Stimulated activated CD8-positive, alpha-beta memory T cell treated with anti-CD3 and anti-CD28 coated beads, Interleukin-15, amount 100 ng/mL, for 4 hours (primary cell): ENCODE measurements around the gene ASB3.

Source experiments
- DNase-seq, 2 donors: peaks; one replicate each; pipeline ENCODE4 v3.0.0-alpha.2; 2020; ENCODE audit warnings: low read depth in 2 of 2

The ASB3 gene

GRCh38 chr2:53655256-53655655 lies 131.5 kb downstream of the ASB3 start:
- no peak for DNase-seq

- no peak for DNase-seq
Observed at GRCh38 chr2:53654396-53654795, 132.4 kb downstream of the ASB3 start.

GRCh38 chr2:53652131-53652530 lies 134.6 kb downstream of the ASB3 start:
- DNase-seq: no peak

- no peak for DNase-seq
Observed at GRCh38 chr2:53646788-53647187, 140.0 kb downstream of the ASB3 start.

GRCh38 chr2:53641290-53641689 lies 145.5 kb downstream of the ASB3 start:
- DNase-seq: no peak

GRCh38 chr2:53640466-53640865 lies 146.3 kb downstream of the ASB3 start:
- no peak for DNase-seq

GRCh38 chr2:53636596-53636995 lies 150.2 kb downstream of the ASB3 start:
- DNase-seq: no peak

- DNase-seq: no peak
Observed at GRCh38 chr2:53636109-53636508, 150.6 kb downstream of the ASB3 start.

- DNase-seq: no peak
Observed at GRCh38 chr2:53635694-53636093, 151.1 kb downstream of the ASB3 start.

GRCh38 chr2:53633441-53633840 lies 153.3 kb downstream of the ASB3 start:
- DNase-seq: no peak

GRCh38 chr2:53632714-53633113 lies 154.0 kb downstream of the ASB3 start:
- no peak for DNase-seq

- DNase-seq: no peak
Observed at GRCh38 chr2:53632126-53632460, 154.7 kb downstream of the ASB3 start.

- no peak for DNase-seq
Observed at GRCh38 chr2:53631313-53632125, 155.2 kb downstream of the ASB3 start.

GRCh38 chr2:53630026-53630606 lies 156.6 kb downstream of the ASB3 start:
- DNase-seq: no peak

GRCh38 chr2:53629501-53629900 lies 157.3 kb downstream of the ASB3 start:
- DNase-seq: no peak

- DNase-seq: no peak
Observed at GRCh38 chr2:53629001-53629400, 157.8 kb downstream of the ASB3 start.

GRCh38 chr2:53622141-53622540 lies 164.6 kb downstream of the ASB3 start:
- DNase-seq: no peak

- DNase-seq: no peak
Observed at GRCh38 chr2:53620981-53621380, 165.8 kb downstream of the ASB3 start.
